K562 (cell line): ENCODE measurements around the gene F12. TPM values are rescaled to one million over a fixed set of nuclear protein-coding genes. Genes with fewer than 3 reads are reported as not detected.

Experiments
- ATAC-seq: fragments of 200-7000 bp; cut with Tn5 transposase; 3 replicates; pipeline ENCODE4 v1.9.1; 2020; ENCODE audit warnings: moderate library complexity
- BruUV-seq: library from RNA; stranded (reverse); fragments of 400-500 nt; replicated peaks from 2 replicates; lab custom pipeline; 2021; lab: Mats Ljungman, UMichigan
- CTCF ChIA-PET: fragments of 300-600 bp; formaldehyde crosslinking; extraction: SDS; loops from one replicate; lab custom pipeline; 2021; ENCODE audit warnings: low intra/inter-chr PET ratio; lab: Yijun Ruan, JAX
- POLR2A ChIA-PET: fragments of 300-600, 350-650 bp; sonication (Branson Sonifier 250); formaldehyde crosslinking; extraction: SDS; loops from one replicate; lab custom pipeline; 2021; ENCODE audit warnings: antibody characterized with exemption, inconsistent platforms; lab: Yijun Ruan, JAX
- DNase-seq, 4 experiments: peaks; one replicate each; pipeline versions ENCODE4 v3.0.0 to v3.0.0-alpha.2; 2011 to 2018; ENCODE audit warnings: low spot score in 3 of 4, mixed read lengths in 3 of 4; ENCODE audit errors: extremely low read depth in 1 of 4
- FAIRE-seq: peaks from 2 replicates; lab custom pipeline; 2011; peaks lifted over from hg19 to GRCh38; lab: Jason Lieb, UNC
- H2AFZ ChIP-seq: 2 replicates; pipeline ENCODE4 v1.6.0; 2011; ENCODE audit warnings: low read depth, low read length, control low read depth, inconsistent platforms
- H3K27ac ChIP-seq: fragments of 200-600 bp; 3 replicates; pipeline ENCODE4 v1.8.0; 2011; ENCODE audit warnings: low read depth, mild to moderate bottlenecking, control low read depth, inconsistent platforms, low read length, moderate library complexity, mixed read lengths; ENCODE audit errors: extremely low read depth
- H3K27me3 ChIP-seq, 2 experiments: fragments of 300-600 bp in 1 of 2; 2 replicates in 1 of 2; 3 replicates in 1 of 2; pipeline versions ENCODE4 v1.6.0 to v1.8.0; 2011; ENCODE audit warnings: inconsistent platforms in 2 of 2, low read length in 2 of 2, mild to moderate bottlenecking in 1 of 2, mixed read lengths in 1 of 2, moderate library complexity in 1 of 2; ENCODE audit not compliant: control insufficient read depth in 2 of 2, insufficient read depth in 2 of 2
- H3K36me3 ChIP-seq: fragments of 300-600 bp; 3 replicates; pipeline ENCODE4 v1.8.0; 2011; ENCODE audit warnings: mild to moderate bottlenecking, low read length, inconsistent platforms; ENCODE audit not compliant: control insufficient read depth, insufficient read depth
- H3K4me1 ChIP-seq, 2 experiments: fragments of 200-600 bp in 1 of 2; replicated peaks in 1 of 2; 2 replicates in 1 of 2; 3 replicates in 1 of 2; pipeline versions ENCODE4 v1.5.1 to v1.8.0; 2011; ENCODE audit warnings: inconsistent platforms in 2 of 2, low read length in 2 of 2, mild to moderate bottlenecking in 1 of 2, mixed read lengths in 1 of 2, moderate library complexity in 1 of 2; ENCODE audit not compliant: control insufficient read depth in 2 of 2, insufficient read depth in 2 of 2
- H3K4me2 ChIP-seq: 2 replicates; pipeline ENCODE4 v1.6.1; 2011; ENCODE audit warnings: low read length, control low read depth, inconsistent platforms, mixed read lengths; ENCODE audit not compliant: insufficient read depth
- H3K4me3 ChIP-seq: fragments of 200-600 bp; sonication (generic), shearing (Covaris generic); 2 replicates; pipeline ENCODE4 v1.5.1; 2016; ENCODE audit warnings: control low read depth, inconsistent platforms
- H3K79me2 ChIP-seq: fragments of 200-600 bp; 3 replicates; pipeline ENCODE4 v1.8.0; 2011; ENCODE audit warnings: low read length, inconsistent platforms; ENCODE audit not compliant: control insufficient read depth, insufficient read depth
- H3K9ac ChIP-seq, 2 experiments: 2 replicates each; pipeline versions ENCODE4 v1.6.0 to v1.6.1; 2011; ENCODE audit warnings: low read depth in 2 of 2, low read length in 2 of 2, control low read depth in 1 of 2, inconsistent platforms in 1 of 2, mild to moderate bottlenecking in 1 of 2, mixed read lengths in 1 of 2; ENCODE audit not compliant: insufficient read depth in 1 of 2
- H3K9me1 ChIP-seq: one replicate; pipeline ENCODE4 v1.6.0; 2011; ENCODE audit warnings: inconsistent platforms, mild to moderate bottlenecking, low read length, moderate library complexity; ENCODE audit not compliant: control insufficient read depth, insufficient read depth
- H3K9me3 ChIP-seq: replicated peaks from 2 replicates; pipeline ENCODE4 v1.5.1; 2011; ENCODE audit warnings: low read depth, low read length, inconsistent platforms; ENCODE audit not compliant: control insufficient read depth, insufficient read depth
- H4K20me1 ChIP-seq: replicated peaks from 2 replicates; pipeline ENCODE4 v1.6.1; 2011; ENCODE audit warnings: low read length, inconsistent platforms, mixed read lengths; ENCODE audit not compliant: control insufficient read depth, insufficient read depth
- FOXJ3 ChIP-seq: sonication (generic); formaldehyde crosslinking; IDR thresholded peaks from 2 replicates; pipeline ENCODE4 v1.4.0; 2020; ENCODE audit warnings: mild to moderate bottlenecking, missing genetic modification reagents
- HMG20B ChIP-seq: fragments of 250-450 bp; sonication (Bioruptor Pico); IDR thresholded peaks from 2 replicates; pipeline ENCODE4 v1.5.0; 2021; ENCODE audit warnings: mild to moderate bottlenecking
- KDM2B ChIP-seq: fragments of 250-450 bp; sonication (Bioruptor Pico); IDR thresholded peaks from 2 replicates; pipeline ENCODE4 v1.8.0; 2021; ENCODE audit warnings: mild to moderate bottlenecking, moderate library complexity
- NFIC ChIP-seq: fragments of 450-650 bp; IDR thresholded peaks from 2 replicates; pipeline ENCODE4 v1.6.1; 2017; ENCODE audit warnings: mild to moderate bottlenecking, inconsistent platforms
- POLR2G ChIP-seq: fragments of 200-400 bp; formaldehyde crosslinking; IDR thresholded peaks from 2 replicates; pipeline ENCODE4 v1.6.1; 2017; ENCODE audit warnings: low read depth, mild to moderate bottlenecking, antibody characterized with exemption, low read length, moderate library complexity
- RCOR1 ChIP-seq, 2 experiments: IDR thresholded peaks; 2 replicates each; pipeline ENCODE4 v1.6.1; 2012; ENCODE audit warnings: low read depth in 2 of 2, low read length in 2 of 2, borderline replicate concordance in 1 of 2, improper control_type of control experiment in 1 of 2
- RUNX1 ChIP-seq: sonication (generic); IDR thresholded peaks from 2 replicates; pipeline ENCODE4 v1.6.1; 2016; ENCODE audit warnings: antibody characterized with exemption, low read depth
- TCF7L2 ChIP-seq: fragments of 150-350 bp; IDR thresholded peaks from 2 replicates; pipeline ENCODE4 v1.6.1; 2016; ENCODE audit warnings: low read depth, mild to moderate bottlenecking, low read length, moderate library complexity
- ZC3H11A ChIP-seq: IDR thresholded peaks from 2 replicates; pipeline ENCODE4 v1.6.1; 2012; ENCODE audit warnings: low read depth, low read length, improper control_type of control experiment
- ZNF324 ChIP-seq: fragments of 250-450 bp; sonication (Bioruptor Pico); IDR thresholded peaks from 2 replicates; pipeline ENCODE4 v1.4.0; 2020; ENCODE audit warnings: mild to moderate bottlenecking
- ZNF507 ChIP-seq: conservative IDR thresholded peaks from 2 replicates; pipeline ENCODE4 v1.6.1; 2017; ENCODE audit warnings: missing genetic modification characterization, missing compliant biosample characterization
- ZNF76 ChIP-seq: fragments of 250-450 bp; sonication (Bioruptor Pico); IDR thresholded peaks from 2 replicates; pipeline ENCODE4 v1.4.0; 2020; ENCODE audit warnings: mild to moderate bottlenecking, moderate library complexity, borderline replicate concordance
- WGBS: fragments of 100-300 bp; shearing (Covaris generic); methylation state at CpG from one replicate; pipeline ENCODE4 v1.1.6; 2016; ENCODE audit warnings: low coverage, mixed read lengths; ENCODE audit not compliant: insufficient coverage; ENCODE audit errors: missing lambda C conversion rate; 5-methylcytosine and 5-hydroxymethylcytosine counted together
- in situ Hi-C: fragments of 300-500 bp; cut with MboI; formaldehyde crosslinking; loops from 4 replicates; pipeline ENCODE4 v1.15.0; 2018; ENCODE audit warnings: inconsistent platforms, mixed read lengths
- intact Hi-C: fragments of 100-400 bp; cut with micrococcal nuclease; formaldehyde crosslinking; loops from 2 replicates; pipeline ENCODE4 v1.14.2; 2022
- polyA plus RNA-seq, 8 experiments: library from polyadenylated mRNA; depleted of rRNA in 4 of 8; stranded (reverse) in 5 of 8; unstranded in 3 of 8; fragments of >200 nt; fragmentation: Nextera tagmentation in 2 of 8; fragmentation: Illumina TruSeq in 1 of 8; extraction: Ambion mirVana in 2 of 8; extraction: Trizol in 1 of 8; gene quantifications; 2 replicates each; pipeline versions ENCODE4 v1.2.1 to v1.2.3, GENCODE V29; 2011 to 2014; ENCODE audit warnings: inconsistent platforms in 1 of 8, missing spikeins in 1 of 8
- total RNA-seq, 7 experiments: library from RNA; depleted of rRNA in 6 of 7; stranded (reverse); fragments of >200 nt in 6 of 7; fragmentation: Illumina TruSeq in 2 of 7; extraction: Trizol in 2 of 7; gene quantifications; 2 replicates each; pipeline versions ENCODE4 v1.2.1 to v1.2.3, GENCODE V29; 2011 to 2021; ENCODE audit warnings: low replicate concordance in 1 of 7
- TF ChIP-seq, protein P1 (sequence below), 2 experiments: fragments of 450-650 bp; IDR thresholded peaks; 2 replicates each; pipeline ENCODE4 v1.6.1; 2016
- TF ChIP-seq, protein P2 (sequence below): fragments of 450-650 bp; IDR thresholded peaks from 2 replicates; pipeline ENCODE4 v1.6.1; 2016; ENCODE audit warnings: low read depth, mild to moderate bottlenecking, moderate library complexity
- TF ChIP-seq, protein P3 (sequence below): fragments of 450-650 bp; IDR thresholded peaks from one replicate; pipeline ENCODE4 v1.6.1; 2018; ENCODE audit warnings: mild to moderate bottlenecking, moderate library complexity; ENCODE audit not compliant: partially characterized antibody
- TF ChIP-seq, protein P4 (sequence below): fragments of 250-450 bp; sonication (Bioruptor Pico); IDR thresholded peaks from 2 replicates; pipeline ENCODE4 v1.8.0; 2022; ENCODE audit warnings: inconsistent platforms, mild to moderate bottlenecking, moderate library complexity, borderline replicate concordance

The F12 gene
- total and polyA plus RNA-seq, 9 of the 15 experiments (the other 6 are each of a cell fraction or from before 2014, with no cell fraction given) = 0.59 to 18.3 (median 3.6) TPM

DNA sequence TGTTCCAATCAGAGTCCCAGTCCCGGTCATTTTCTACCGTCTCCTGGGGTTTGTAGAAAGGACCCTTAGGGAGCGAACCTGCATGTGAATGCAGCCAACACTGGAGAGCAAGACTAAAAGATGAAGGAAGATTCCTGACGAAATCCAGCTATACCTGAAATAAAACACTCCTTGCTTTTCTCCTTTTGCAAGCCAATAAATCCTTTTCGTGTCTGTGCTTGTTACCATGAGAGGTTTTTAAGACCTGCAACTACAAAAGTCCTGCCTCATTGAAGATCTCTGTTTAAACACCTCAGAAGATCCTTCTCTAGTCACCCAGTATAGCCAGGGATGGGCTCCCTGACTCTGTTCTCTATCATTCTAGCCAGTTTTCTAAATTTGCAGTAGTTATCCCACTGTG is 35.2 kb downstream of the F12 start:
- TF ChIP-seq, protein P1, sequence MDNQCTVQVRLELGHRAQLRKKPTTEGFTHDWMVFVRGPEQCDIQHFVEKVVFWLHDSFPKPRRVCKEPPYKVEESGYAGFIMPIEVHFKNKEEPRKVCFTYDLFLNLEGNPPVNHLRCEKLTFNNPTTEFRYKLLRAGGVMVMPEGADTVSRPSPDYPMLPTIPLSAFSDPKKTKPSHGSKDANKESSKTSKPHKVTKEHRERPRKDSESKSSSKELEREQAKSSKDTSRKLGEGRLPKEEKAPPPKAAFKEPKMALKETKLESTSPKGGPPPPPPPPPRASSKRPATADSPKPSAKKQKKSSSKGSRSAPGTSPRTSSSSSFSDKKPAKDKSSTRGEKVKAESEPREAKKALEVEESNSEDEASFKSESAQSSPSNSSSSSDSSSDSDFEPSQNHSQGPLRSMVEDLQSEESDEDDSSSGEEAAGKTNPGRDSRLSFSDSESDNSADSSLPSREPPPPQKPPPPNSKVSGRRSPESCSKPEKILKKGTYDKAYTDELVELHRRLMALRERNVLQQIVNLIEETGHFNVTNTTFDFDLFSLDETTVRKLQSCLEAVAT (IDR thresholded peaks at IDR 0.05) = no peak
- no peak for TF ChIP-seq ZC3H11A
- TF ChIP-seq, protein P2, sequence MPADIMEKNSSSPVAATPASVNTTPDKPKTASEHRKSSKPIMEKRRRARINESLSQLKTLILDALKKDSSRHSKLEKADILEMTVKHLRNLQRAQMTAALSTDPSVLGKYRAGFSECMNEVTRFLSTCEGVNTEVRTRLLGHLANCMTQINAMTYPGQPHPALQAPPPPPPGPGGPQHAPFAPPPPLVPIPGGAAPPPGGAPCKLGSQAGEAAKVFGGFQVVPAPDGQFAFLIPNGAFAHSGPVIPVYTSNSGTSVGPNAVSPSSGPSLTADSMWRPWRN = no peak
- no peak for TF ChIP-seq KDM2B
- TF ChIP-seq, protein P3, sequence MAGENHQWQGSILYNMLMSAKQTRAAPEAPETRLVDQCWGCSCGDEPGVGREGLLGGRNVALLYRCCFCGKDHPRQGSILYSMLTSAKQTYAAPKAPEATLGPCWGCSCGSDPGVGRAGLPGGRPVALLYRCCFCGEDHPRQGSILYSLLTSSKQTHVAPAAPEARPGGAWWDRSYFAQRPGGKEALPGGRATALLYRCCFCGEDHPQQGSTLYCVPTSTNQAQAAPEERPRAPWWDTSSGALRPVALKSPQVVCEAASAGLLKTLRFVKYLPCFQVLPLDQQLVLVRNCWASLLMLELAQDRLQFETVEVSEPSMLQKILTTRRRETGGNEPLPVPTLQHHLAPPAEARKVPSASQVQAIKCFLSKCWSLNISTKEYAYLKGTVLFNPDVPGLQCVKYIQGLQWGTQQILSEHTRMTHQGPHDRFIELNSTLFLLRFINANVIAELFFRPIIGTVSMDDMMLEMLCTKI = no peak
- TF ChIP-seq ZNF507 (tag) = no peak
- TF ChIP-seq RCOR1 (IDR thresholded peaks at IDR 0.05; ENCODE audit: borderline replicate concordance in 1 of 2, low read depth in 2 of 2, low read length in 2 of 2) = no peak
- no peak for TF ChIP-seq TCF7L2
- no peak for TF ChIP-seq ZNF76 (CRISPR knock-in tag)
- TF ChIP-seq NFIC = no peak
- no peak for TF ChIP-seq POLR2G
- TF ChIP-seq HMG20B (CRISPR knock-in tag) = no peak
- no peak for TF ChIP-seq RUNX1
- TF ChIP-seq, protein P4, sequence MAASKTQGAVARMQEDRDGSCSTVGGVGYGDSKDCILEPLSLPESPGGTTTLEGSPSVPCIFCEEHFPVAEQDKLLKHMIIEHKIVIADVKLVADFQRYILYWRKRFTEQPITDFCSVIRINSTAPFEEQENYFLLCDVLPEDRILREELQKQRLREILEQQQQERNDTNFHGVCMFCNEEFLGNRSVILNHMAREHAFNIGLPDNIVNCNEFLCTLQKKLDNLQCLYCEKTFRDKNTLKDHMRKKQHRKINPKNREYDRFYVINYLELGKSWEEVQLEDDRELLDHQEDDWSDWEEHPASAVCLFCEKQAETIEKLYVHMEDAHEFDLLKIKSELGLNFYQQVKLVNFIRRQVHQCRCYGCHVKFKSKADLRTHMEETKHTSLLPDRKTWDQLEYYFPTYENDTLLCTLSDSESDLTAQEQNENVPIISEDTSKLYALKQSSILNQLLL (CRISPR knock-in tag) = no peak
- no peak for TF ChIP-seq FOXJ3
- no peak for TF ChIP-seq ZNF324 (CRISPR knock-in tag)
- Histone ChIP-seq H3K9me1 (peaks cover 8% of the 10 kb centered on the region), H4K20me1 (no peaks in the 10 kb centered on the region), H3K79me2 (peaks cover 5% of the 10 kb centered on the region; the same call in 1 of the 3 replicates), H3K27me3 (no peaks in the 10 kb centered on the region), H3K4me1 (peaks cover 29 to 48% of the 10 kb centered on the region in 2 experiments), H3K9ac (no peak overlapping the region; a peak in 1 of 4 replicates), H3K27ac (no peak overlapping the region), H3K9me3 (no peaks in the 10 kb centered on the region), H3K4me3 (no peak overlapping the region), H3K4me2 (no peak overlapping the region), H2AFZ (no peak overlapping the region), H3K36me3 (peaks cover 36% of the 10 kb centered on the region; the same call in 2 of the 3 replicates)
- 62% methylated on average over 5 of the region's 5 CpGs for WGBS
- in situ Hi-C loops (no loop called here), intact Hi-C loops (no loop called here)
- ATAC-seq = no peak
- CTCF ChIA-PET = no interaction called here
- FAIRE-seq = no peak
- BruUV-seq = no TSS peak
- DNase-seq = no peak
- POLR2A ChIA-PET = interaction anchor here (1.6 to 2.0 kb wide), 2 partner anchors 16 to 62 kb away, joined by 4 to 7 read pairs; no protein-coding TSS in a partner anchor
